ENCODE results near the gene PRPS1.

Gene PRPS1

DNA sequence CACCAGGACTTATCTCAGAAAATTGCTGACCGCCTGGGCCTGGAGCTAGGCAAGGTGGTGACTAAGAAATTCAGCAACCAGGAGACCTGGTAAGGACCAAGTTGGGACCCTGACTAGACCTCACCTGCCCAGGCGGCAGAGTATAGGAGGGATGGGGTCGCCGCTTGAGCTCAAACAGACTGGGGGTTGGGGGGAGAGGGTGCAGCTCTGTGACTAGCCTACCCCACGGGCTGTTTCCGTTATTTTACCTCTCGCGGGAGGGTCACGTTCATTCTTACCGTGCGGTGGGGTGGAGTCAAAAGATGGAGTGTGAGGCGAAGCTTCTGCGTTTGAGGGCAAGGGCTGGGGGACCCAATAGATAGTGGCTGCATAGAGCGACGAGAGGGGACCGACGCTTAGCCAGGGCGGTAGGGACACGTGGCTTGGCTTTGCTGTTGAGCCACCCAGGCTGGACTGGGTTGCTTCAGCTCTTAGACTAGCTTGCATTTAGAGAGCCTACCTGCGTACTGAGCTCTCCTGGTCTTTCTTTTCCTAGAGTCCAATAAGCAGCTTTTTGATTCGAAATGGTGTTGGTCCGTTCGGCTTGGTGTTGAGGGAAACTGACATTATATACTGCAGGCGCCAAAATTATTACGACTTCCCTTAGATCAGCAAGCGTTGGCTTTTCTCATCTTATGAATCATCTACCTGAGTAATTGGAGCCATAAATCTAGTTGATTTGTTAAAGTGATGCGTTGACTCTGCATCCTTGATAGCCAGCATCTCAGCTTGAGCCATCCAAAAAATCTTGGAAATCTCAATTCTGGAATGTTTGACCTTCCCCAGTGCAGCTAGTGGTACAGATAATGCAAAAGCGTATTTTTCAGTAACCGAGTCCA, 591 bp downstream of the PRPS1 start (continued):
- TF ChIP-seq, protein P1, sequence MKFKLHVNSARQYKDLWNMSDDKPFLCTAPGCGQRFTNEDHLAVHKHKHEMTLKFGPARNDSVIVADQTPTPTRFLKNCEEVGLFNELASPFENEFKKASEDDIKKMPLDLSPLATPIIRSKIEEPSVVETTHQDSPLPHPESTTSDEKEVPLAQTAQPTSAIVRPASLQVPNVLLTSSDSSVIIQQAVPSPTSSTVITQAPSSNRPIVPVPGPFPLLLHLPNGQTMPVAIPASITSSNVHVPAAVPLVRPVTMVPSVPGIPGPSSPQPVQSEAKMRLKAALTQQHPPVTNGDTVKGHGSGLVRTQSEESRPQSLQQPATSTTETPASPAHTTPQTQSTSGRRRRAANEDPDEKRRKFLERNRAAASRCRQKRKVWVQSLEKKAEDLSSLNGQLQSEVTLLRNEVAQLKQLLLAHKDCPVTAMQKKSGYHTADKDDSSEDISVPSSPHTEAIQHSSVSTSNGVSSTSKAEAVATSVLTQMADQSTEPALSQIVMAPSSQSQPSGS (tag by site-specific recombination; IDR thresholded peaks at IDR 0.05; ENCODE audit: low read depth) = no peak
- TF ChIP-seq, protein P2, sequence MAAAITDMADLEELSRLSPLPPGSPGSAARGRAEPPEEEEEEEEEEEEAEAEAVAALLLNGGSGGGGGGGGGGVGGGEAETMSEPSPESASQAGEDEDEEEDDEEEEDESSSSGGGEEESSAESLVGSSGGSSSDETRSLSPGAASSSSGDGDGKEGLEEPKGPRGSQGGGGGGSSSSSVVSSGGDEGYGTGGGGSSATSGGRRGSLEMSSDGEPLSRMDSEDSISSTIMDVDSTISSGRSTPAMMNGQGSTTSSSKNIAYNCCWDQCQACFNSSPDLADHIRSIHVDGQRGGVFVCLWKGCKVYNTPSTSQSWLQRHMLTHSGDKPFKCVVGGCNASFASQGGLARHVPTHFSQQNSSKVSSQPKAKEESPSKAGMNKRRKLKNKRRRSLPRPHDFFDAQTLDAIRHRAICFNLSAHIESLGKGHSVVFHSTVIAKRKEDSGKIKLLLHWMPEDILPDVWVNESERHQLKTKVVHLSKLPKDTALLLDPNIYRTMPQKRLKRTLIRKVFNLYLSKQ (tag by site-specific recombination; IDR thresholded peaks at IDR 0.05; ENCODE audit: borderline replicate concordance) = no peak
- TF ChIP-seq ZNF629 (tag by site-specific recombination; IDR thresholded peaks at IDR 0.05) (0 out of 2 replicates have a peak, but pooled peaks have one; percentile 9), ZNF350 (tag by site-specific recombination; IDR thresholded peaks at IDR 0.05) (no peak), ZNF555 (tag by site-specific recombination; conservative IDR thresholded peaks at IDR 0.05) (no peak), ZNF558 (tag by site-specific recombination; IDR thresholded peaks at IDR 0.05) (no peak), ZBTB17 (tag by site-specific recombination; IDR thresholded peaks at IDR 0.05) (0 out of 2 replicates have a peak, but pooled peaks have one; percentile 22), ZNF155 (tag by site-specific recombination; IDR thresholded peaks at IDR 0.05) (no peak), ZNF624 (tag by site-specific recombination; IDR thresholded peaks at IDR 0.05) (no peak), KLF8 (tag by site-specific recombination; IDR thresholded peaks at IDR 0.05) (no peak), ZNF37A (tag by site-specific recombination; IDR thresholded peaks at IDR 0.05) (no peak), ZNF76 (tag by site-specific recombination; IDR thresholded peaks at IDR 0.05; ENCODE audit: borderline replicate concordance, low read depth) (no peak), GLIS2 (tag by site-specific recombination; IDR thresholded peaks at IDR 0.05) (peak; percentile 27), ZNF175 (tag by site-specific recombination; IDR thresholded peaks at IDR 0.05) (no peak), ZNF16 (tag by site-specific recombination; IDR thresholded peaks at IDR 0.05; ENCODE audit: low read depth) (no peak), ZNF2 (tag by site-specific recombination; IDR thresholded peaks at IDR 0.05) (peak; percentile 89), ZNF701 (tag by site-specific recombination; IDR thresholded peaks at IDR 0.05) (no peak), ZNF341 (tag by site-specific recombination; IDR thresholded peaks at IDR 0.05; ENCODE audit: low read depth) (peak; percentile 68), ZNF19 (tag by site-specific recombination; IDR thresholded peaks at IDR 0.05; ENCODE audit: low read depth) (no peak)
- TF ChIP-seq, protein P3, sequence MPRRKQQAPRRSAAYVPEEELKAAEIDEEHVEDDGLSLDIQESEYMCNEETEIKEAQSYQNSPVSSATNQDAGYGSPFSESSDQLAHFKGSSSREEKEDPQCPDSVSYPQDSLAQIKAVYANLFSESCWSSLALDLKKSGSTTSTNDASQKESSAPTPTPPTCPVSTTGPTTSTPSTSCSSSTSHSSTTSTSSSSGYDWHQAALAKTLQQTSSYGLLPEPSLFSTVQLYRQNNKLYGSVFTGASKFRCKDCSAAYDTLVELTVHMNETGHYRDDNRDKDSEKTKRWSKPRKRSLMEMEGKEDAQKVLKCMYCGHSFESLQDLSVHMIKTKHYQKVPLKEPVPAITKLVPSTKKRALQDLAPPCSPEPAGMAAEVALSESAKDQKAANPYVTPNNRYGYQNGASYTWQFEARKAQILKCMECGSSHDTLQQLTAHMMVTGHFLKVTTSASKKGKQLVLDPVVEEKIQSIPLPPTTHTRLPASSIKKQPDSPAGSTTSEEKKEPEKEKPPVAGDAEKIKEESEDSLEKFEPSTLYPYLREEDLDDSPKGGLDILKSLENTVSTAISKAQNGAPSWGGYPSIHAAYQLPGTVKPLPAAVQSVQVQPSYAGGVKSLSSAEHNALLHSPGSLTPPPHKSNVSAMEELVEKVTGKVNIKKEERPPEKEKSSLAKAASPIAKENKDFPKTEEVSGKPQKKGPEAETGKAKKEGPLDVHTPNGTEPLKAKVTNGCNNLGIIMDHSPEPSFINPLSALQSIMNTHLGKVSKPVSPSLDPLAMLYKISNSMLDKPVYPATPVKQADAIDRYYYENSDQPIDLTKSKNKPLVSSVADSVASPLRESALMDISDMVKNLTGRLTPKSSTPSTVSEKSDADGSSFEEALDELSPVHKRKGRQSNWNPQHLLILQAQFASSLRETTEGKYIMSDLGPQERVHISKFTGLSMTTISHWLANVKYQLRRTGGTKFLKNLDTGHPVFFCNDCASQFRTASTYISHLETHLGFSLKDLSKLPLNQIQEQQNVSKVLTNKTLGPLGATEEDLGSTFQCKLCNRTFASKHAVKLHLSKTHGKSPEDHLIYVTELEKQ (tag by site-specific recombination; IDR thresholded peaks at IDR 0.05; ENCODE audit: borderline replicate concordance) = no peak; the same call in 1 of the 2 replicates
- TF ChIP-seq, protein P4, sequence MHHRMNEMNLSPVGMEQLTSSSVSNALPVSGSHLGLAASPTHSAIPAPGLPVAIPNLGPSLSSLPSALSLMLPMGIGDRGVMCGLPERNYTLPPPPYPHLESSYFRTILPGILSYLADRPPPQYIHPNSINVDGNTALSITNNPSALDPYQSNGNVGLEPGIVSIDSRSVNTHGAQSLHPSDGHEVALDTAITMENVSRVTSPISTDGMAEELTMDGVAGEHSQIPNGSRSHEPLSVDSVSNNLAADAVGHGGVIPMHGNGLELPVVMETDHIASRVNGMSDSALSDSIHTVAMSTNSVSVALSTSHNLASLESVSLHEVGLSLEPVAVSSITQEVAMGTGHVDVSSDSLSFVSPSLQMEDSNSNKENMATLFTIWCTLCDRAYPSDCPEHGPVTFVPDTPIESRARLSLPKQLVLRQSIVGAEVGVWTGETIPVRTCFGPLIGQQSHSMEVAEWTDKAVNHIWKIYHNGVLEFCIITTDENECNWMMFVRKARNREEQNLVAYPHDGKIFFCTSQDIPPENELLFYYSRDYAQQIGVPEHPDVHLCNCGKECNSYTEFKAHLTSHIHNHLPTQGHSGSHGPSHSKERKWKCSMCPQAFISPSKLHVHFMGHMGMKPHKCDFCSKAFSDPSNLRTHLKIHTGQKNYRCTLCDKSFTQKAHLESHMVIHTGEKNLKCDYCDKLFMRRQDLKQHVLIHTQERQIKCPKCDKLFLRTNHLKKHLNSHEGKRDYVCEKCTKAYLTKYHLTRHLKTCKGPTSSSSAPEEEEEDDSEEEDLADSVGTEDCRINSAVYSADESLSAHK (tag by site-specific recombination; IDR thresholded peaks at IDR 0.05) = no peak
- TF ChIP-seq, protein P5, sequence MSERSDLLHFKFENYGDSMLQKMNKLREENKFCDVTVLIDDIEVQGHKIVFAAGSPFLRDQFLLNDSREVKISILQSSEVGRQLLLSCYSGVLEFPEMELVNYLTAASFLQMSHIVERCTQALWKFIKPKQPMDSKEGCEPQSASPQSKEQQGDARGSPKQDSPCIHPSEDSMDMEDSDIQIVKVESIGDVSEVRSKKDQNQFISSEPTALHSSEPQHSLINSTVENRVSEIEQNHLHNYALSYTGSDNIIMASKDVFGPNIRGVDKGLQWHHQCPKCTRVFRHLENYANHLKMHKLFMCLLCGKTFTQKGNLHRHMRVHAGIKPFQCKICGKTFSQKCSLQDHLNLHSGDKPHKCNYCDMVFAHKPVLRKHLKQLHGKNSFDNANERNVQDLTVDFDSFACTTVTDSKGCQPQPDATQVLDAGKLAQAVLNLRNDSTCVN (tag by site-specific recombination; optimal IDR thresholded peaks at IDR 0.05) = peak; percentile 12
- TF ChIP-seq, protein P6, sequence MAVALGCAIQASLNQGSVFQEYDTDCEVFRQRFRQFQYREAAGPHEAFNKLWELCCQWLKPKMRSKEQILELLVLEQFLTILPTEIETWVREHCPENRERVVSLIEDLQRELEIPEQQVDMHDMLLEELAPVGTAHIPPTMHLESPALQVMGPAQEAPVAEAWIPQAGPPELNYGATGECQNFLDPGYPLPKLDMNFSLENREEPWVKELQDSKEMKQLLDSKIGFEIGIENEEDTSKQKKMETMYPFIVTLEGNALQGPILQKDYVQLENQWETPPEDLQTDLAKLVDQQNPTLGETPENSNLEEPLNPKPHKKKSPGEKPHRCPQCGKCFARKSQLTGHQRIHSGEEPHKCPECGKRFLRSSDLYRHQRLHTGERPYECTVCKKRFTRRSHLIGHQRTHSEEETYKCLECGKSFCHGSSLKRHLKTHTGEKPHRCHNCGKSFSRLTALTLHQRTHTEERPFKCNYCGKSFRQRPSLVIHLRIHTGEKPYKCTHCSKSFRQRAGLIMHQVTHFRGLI (tag by site-specific recombination; IDR thresholded peaks at IDR 0.05) = no peak
- TF ChIP-seq, protein P7, sequence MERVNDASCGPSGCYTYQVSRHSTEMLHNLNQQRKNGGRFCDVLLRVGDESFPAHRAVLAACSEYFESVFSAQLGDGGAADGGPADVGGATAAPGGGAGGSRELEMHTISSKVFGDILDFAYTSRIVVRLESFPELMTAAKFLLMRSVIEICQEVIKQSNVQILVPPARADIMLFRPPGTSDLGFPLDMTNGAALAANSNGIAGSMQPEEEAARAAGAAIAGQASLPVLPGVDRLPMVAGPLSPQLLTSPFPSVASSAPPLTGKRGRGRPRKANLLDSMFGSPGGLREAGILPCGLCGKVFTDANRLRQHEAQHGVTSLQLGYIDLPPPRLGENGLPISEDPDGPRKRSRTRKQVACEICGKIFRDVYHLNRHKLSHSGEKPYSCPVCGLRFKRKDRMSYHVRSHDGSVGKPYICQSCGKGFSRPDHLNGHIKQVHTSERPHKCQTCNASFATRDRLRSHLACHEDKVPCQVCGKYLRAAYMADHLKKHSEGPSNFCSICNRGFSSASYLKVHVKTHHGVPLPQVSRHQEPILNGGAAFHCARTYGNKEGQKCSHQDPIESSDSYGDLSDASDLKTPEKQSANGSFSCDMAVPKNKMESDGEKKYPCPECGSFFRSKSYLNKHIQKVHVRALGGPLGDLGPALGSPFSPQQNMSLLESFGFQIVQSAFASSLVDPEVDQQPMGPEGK (tag by site-specific recombination; IDR thresholded peaks at IDR 0.05) = peak; percentile 7; the same call in 1 of the 2 replicates

Measured in HEK293 (cell line).